Vagina (tissue), 2 donors: ENCODE measurements around the gene ZNF79.

Source experiments
- POLR2A ChIP-seq, 2 donors: fragments of 450-650 bp; IDR thresholded peaks; one replicate each; pipeline ENCODE4 v1.6.1; 2017; ENCODE audit warnings: antibody characterized with exemption in 2 of 2, mild to moderate bottlenecking in 2 of 2, moderate library complexity in 2 of 2
- TF ChIP-seq, protein P1 (sequence below), 3 experiments: fragments of 450-650 bp in 2 of 3; fragments of 200-600 bp in 1 of 3; sonication (generic) in 1 of 3; IDR thresholded peaks; one replicate each; pipeline ENCODE4 v1.5.1; 2017 to 2019; ENCODE audit warnings: antibody characterized with exemption in 3 of 3, mild to moderate bottlenecking in 2 of 3, moderate library complexity in 2 of 3

DNA sequence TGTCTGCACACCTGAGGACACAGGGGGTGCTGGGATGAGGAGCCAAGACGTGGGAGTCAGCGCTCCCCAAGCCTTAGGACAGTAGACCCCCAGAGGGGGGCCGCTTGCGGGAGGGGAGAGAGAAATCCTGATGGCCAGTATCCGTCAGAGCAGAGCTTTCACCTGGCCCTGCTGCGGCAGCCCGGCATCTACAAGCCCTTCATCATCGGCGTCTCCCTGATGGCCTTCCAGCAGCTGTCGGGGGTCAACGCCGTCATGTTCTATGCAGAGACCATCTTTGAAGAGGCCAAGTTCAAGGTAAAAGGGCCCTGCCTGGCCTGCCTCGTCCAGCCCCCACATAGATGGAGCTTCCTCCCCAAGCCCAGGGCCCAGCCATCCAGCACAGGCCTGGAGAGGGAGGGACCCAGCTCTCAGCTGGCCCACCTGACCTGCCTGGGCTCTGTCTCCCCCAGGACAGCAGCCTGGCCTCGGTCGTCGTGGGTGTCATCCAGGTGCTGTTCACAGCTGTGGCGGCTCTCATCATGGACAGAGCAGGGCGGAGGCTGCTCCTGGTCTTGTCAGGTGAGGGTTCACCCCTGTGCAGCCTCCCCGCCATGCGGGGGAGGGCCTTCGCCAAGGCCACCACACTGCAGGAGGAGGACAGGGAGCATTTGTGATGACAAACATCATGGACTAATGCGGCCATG is 20.5 kb upstream of the ZNF79 start:
- no peak for TF ChIP-seq POLR2A (IDR thresholded peaks at IDR 0.05)
- TF ChIP-seq, protein P1, sequence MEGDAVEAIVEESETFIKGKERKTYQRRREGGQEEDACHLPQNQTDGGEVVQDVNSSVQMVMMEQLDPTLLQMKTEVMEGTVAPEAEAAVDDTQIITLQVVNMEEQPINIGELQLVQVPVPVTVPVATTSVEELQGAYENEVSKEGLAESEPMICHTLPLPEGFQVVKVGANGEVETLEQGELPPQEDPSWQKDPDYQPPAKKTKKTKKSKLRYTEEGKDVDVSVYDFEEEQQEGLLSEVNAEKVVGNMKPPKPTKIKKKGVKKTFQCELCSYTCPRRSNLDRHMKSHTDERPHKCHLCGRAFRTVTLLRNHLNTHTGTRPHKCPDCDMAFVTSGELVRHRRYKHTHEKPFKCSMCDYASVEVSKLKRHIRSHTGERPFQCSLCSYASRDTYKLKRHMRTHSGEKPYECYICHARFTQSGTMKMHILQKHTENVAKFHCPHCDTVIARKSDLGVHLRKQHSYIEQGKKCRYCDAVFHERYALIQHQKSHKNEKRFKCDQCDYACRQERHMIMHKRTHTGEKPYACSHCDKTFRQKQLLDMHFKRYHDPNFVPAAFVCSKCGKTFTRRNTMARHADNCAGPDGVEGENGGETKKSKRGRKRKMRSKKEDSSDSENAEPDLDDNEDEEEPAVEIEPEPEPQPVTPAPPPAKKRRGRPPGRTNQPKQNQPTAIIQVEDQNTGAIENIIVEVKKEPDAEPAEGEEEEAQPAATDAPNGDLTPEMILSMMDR (IDR thresholded peaks at IDR 0.05) = no peak
